ENCODE measurements around the gene RNF121.

Gene RNF121

GRCh38 chr11:72001834-72002591 is 73.2 kb downstream of the RNF121 start:
- H3K27ac ChIP-seq = peak overlapping the region in 3 of 21 experiments; percentile 8 to 43 (median 28)
- H3K4me3 ChIP-seq = no peak overlapping the region

GRCh38 chr11:72002841-72003775 is 74.3 kb downstream of the RNF121 start:
- H3K4me3 ChIP-seq = no peak overlapping the region
- H3K27ac ChIP-seq = peak overlapping the region in 2 of 21 experiments; percentile 7 to 28

- no peak overlapping the region for H3K4me3 ChIP-seq
Measured at GRCh38 chr11:72003776-72004171, 74.9 kb downstream of the RNF121 start.

GRCh38 chr11:72004515-72005346 is 75.9 kb downstream of the RNF121 start:
- Histone ChIP-seq H3K27ac (peak overlapping the region in 2 of 21 experiments; percentile 3 to 21), H3K4me3 (no peak overlapping the region)

More at GRCh38 chr11:72003776-72004171, 74.9 kb downstream of the RNF121 start:
- peak overlapping the region in 1 of 21 experiments; percentile 7 for H3K27ac ChIP-seq

GRCh38 chr11:72005347-72006260 is 76.8 kb downstream of the RNF121 start:
- no peak overlapping the region for H3K4me3 ChIP-seq
- H3K27ac ChIP-seq = peak overlapping the region in 3 of 21 experiments; percentile 1 to 21 (median 3)

- H3K27ac ChIP-seq = peak overlapping the region in 2 of 21 experiments; percentile 1 to 6
- H3K4me3 ChIP-seq = no peak overlapping the region
Measured at GRCh38 chr11:72006309-72007088, 77.7 kb downstream of the RNF121 start.

GRCh38 chr11:72007089-72007476 is 78.2 kb downstream of the RNF121 start:
- Histone ChIP-seq H3K27ac (no peak overlapping the region), H3K4me3 (no peak overlapping the region)

- H3K27ac ChIP-seq = no peak overlapping the region
Measured at GRCh38 chr11:72007587-72007986, 78.7 kb downstream of the RNF121 start.

GRCh38 chr11:72008728-72009127 is 79.9 kb downstream of the RNF121 start:
- Histone ChIP-seq H3K4me3 (no peak overlapping the region), H3K27ac (no peak overlapping the region)

More at GRCh38 chr11:72007587-72007986, 78.7 kb downstream of the RNF121 start:
- H3K4me3 ChIP-seq = no peak overlapping the region

GRCh38 chr11:72009156-72009555 is 80.3 kb downstream of the RNF121 start:
- H3K27ac ChIP-seq = no peak overlapping the region
- H3K4me3 ChIP-seq = no peak overlapping the region

- Histone ChIP-seq H3K27ac (peak overlapping the region in 1 of 21 experiments; percentile 22), H3K4me3 (no peak overlapping the region)
Measured at GRCh38 chr11:72010529-72011233, 81.8 kb downstream of the RNF121 start.

- Histone ChIP-seq H3K27ac (peak overlapping the region in 6 of 21 experiments; percentile 0 to 76 (median 44)), H3K4me3 (no peak overlapping the region)
Measured at GRCh38 chr11:72012091-72012630, 83.3 kb downstream of the RNF121 start.

GRCh38 chr11:72012897-72013721 is 84.3 kb downstream of the RNF121 start:
- H3K27ac ChIP-seq = peak overlapping the region in 13 of 21 experiments; percentile 3 to 76 (median 51)

GRCh38 chr11:72013765-72014711 is 85.2 kb downstream of the RNF121 start:
- H3K4me3 ChIP-seq = no peak overlapping the region
- H3K27ac ChIP-seq = peak overlapping the region in 12 of 21 experiments; percentile 4 to 76 (median 38)

More at GRCh38 chr11:72012897-72013721, 84.3 kb downstream of the RNF121 start:
- no peak overlapping the region for H3K4me3 ChIP-seq
